ES-I3 (cell line): ENCODE measurements around the gene UBE2D1.

ENCODE experiments used
- H3K36me3 ChIP-seq: 2 replicates; pipeline ENCODE4 v1.6.1; 2013; ENCODE audit warnings: mild to moderate bottlenecking, low read length, control low read depth, moderate library complexity; ENCODE audit not compliant: insufficient read depth
- H3K4me1 ChIP-seq: 2 replicates; pipeline ENCODE4 v1.6.1; 2013; ENCODE audit warnings: mild to moderate bottlenecking, control low read depth, low read length; ENCODE audit not compliant: insufficient read depth
- H3K9ac ChIP-seq: 2 replicates; pipeline ENCODE4 v1.6.1; 2013; ENCODE audit warnings: low read depth, mild to moderate bottlenecking, low read length, moderate library complexity
- H3K9me3 ChIP-seq: 2 replicates; pipeline ENCODE4 v1.6.1; 2013; ENCODE audit warnings: mild to moderate bottlenecking, low read length, moderate library complexity; ENCODE audit not compliant: control insufficient read depth, insufficient read depth

UBE2D1 gene

GRCh38 chr10:58322072-58322834 is 12.6 kb upstream of the UBE2D1 start:
- H3K4me1 ChIP-seq, result no peaks in the 10 kb centered on the region
- no peak overlapping the region for H3K9ac ChIP-seq
- no peaks in the 10 kb centered on the region for H3K9me3 ChIP-seq
- no peaks in the 10 kb centered on the region for H3K36me3 ChIP-seq

- Histone ChIP-seq H3K36me3 (no peaks in the 10 kb centered on the region), H3K9me3 (no peaks in the 10 kb centered on the region), H3K9ac (no peak overlapping the region), H3K4me1 (no peaks in the 10 kb centered on the region)
Measured at GRCh38 chr10:58322835-58323209, 12.0 kb upstream of the UBE2D1 start.

- Histone ChIP-seq H3K9ac (peak overlapping the region; percentile 42; the same call in 1 of the 2 replicates), H3K36me3 (no peaks in the 10 kb centered on the region), H3K9me3 (no peaks in the 10 kb centered on the region), H3K4me1 (no peaks in the 10 kb centered on the region)
Measured at GRCh38 chr10:58326967-58327381, 7.8 kb upstream of the UBE2D1 start.

- H3K9ac ChIP-seq, result no peak overlapping the region
- H3K9me3 ChIP-seq, result no peaks in the 10 kb centered on the region
- H3K4me1 ChIP-seq, result no peaks in the 10 kb centered on the region
- no peaks in the 10 kb centered on the region for H3K36me3 ChIP-seq
Measured at GRCh38 chr10:58328233-58328632, 6.6 kb upstream of the UBE2D1 start.

- Histone ChIP-seq H3K4me1 (no peaks in the 10 kb centered on the region), H3K36me3 (no peaks in the 10 kb centered on the region), H3K9ac (no peak overlapping the region), H3K9me3 (no peaks in the 10 kb centered on the region)
Measured at GRCh38 chr10:58330431-58330830, 4.4 kb upstream of the UBE2D1 start.

- no peaks in the 10 kb centered on the region for H3K9me3 ChIP-seq
- H3K36me3 ChIP-seq, result no peaks in the 10 kb centered on the region
- H3K4me1 ChIP-seq, result no peaks in the 10 kb centered on the region
- H3K9ac ChIP-seq, result no peak overlapping the region
Measured at GRCh38 chr10:58331646-58332045, 3.2 kb upstream of the UBE2D1 start.

GRCh38 chr10:58335306-58336005 is 650 bp downstream of the UBE2D1 start:
- Histone ChIP-seq H3K9ac (peak overlapping the region; percentile 84), H3K36me3 (no peaks in the 10 kb centered on the region; the same call in 1 of the 2 replicates)

GRCh38 chr10:58336242-58336641 is 1.4 kb downstream of the UBE2D1 start:
- Histone ChIP-seq H3K9ac (no peak overlapping the region; the same call in 1 of the 2 replicates), H3K36me3 (no peaks in the 10 kb centered on the region; the same call in 1 of the 2 replicates), H3K4me1 (no peaks in the 10 kb centered on the region), H3K9me3 (no peaks in the 10 kb centered on the region)

More at GRCh38 chr10:58335306-58336005, 650 bp downstream of the UBE2D1 start:
- H3K4me1 ChIP-seq, result no peaks in the 10 kb centered on the region
- H3K9me3 ChIP-seq, result no peaks in the 10 kb centered on the region

- H3K36me3 ChIP-seq, result no peaks in the 10 kb centered on the region; the same call in 1 of the 2 replicates
- no peaks in the 10 kb centered on the region for H3K9me3 ChIP-seq
- H3K4me1 ChIP-seq, result no peaks in the 10 kb centered on the region
- no peak overlapping the region for H3K9ac ChIP-seq
Measured at GRCh38 chr10:58341422-58341821, 6.6 kb downstream of the UBE2D1 start.

- Histone ChIP-seq H3K9me3 (no peaks in the 10 kb centered on the region), H3K36me3 (no peaks in the 10 kb centered on the region; the same call in 1 of the 2 replicates), H3K4me1 (no peaks in the 10 kb centered on the region), H3K9ac (no peak overlapping the region)
Measured at GRCh38 chr10:58341947-58342346, 7.1 kb downstream of the UBE2D1 start.

GRCh38 chr10:58347967-58348366 is 13.2 kb downstream of the UBE2D1 start:
- H3K4me1 ChIP-seq, result peaks cover 12% of the 10 kb centered on the region; the same call in 1 of the 2 replicates
- H3K36me3 ChIP-seq, result no peaks in the 10 kb centered on the region
- H3K9ac ChIP-seq, result no peak overlapping the region
- H3K9me3 ChIP-seq, result no peaks in the 10 kb centered on the region

- Histone ChIP-seq H3K9ac (no peak overlapping the region), H3K36me3 (no peaks in the 10 kb centered on the region), H3K4me1 (peaks cover 12% of the 10 kb centered on the region; the same call in 1 of the 2 replicates), H3K9me3 (no peaks in the 10 kb centered on the region)
Measured at GRCh38 chr10:58348571-58349033, 13.8 kb downstream of the UBE2D1 start.

GRCh38 chr10:58350023-58350422 is 15.2 kb downstream of the UBE2D1 start:
- no peaks in the 10 kb centered on the region for H3K36me3 ChIP-seq
- no peak overlapping the region for H3K9ac ChIP-seq
- H3K4me1 ChIP-seq, result peaks cover 12% of the 10 kb centered on the region; the same call in 1 of the 2 replicates
- no peaks in the 10 kb centered on the region for H3K9me3 ChIP-seq

GRCh38 chr10:58350619-58351323 is 16.0 kb downstream of the UBE2D1 start:
- peaks cover 12% of the 10 kb centered on the region; the same call in 1 of the 2 replicates for H3K4me1 ChIP-seq
- no peaks in the 10 kb centered on the region for H3K9me3 ChIP-seq
- H3K9ac ChIP-seq, result no peak overlapping the region
- H3K36me3 ChIP-seq, result no peaks in the 10 kb centered on the region
